H9 (cell line): ENCODE data around the gene PRSS1. TPM values are rescaled to one million over a fixed set of nuclear protein-coding genes. Genes with fewer than 3 reads are reported as not detected.
A peak's percentile ranks its signal among the peaks of the same experiment; 100 is the strongest.

Experiments
- DNase-seq: peaks from one replicate; pipeline ENCODE4 v3.0.0-alpha.2; 2017
- H2AFZ ChIP-seq: one replicate; pipeline ENCODE4 v1.6.1; 2013; ENCODE audit warnings: mild to moderate bottlenecking, low read length, control low read depth, moderate library complexity
- H2AK5ac ChIP-seq: 2 replicates; pipeline ENCODE4 v1.6.1; 2013; ENCODE audit warnings: low read length, control low read depth, mixed read lengths; ENCODE audit not compliant: insufficient read length
- H2BK120ac ChIP-seq: one replicate; pipeline ENCODE4 v1.6.1; 2013; ENCODE audit warnings: low read depth, mild to moderate bottlenecking, low read length, control low read depth, inconsistent platforms; ENCODE audit not compliant: poor library complexity, severe bottlenecking
- H2BK12ac ChIP-seq: 2 replicates; pipeline ENCODE4 v1.6.1; 2013; ENCODE audit warnings: low read length, control low read depth, mixed read lengths, low read depth; ENCODE audit not compliant: insufficient read length
- H2BK15ac ChIP-seq: 2 replicates; pipeline ENCODE4 v1.6.1; 2013; ENCODE audit warnings: low read depth, low read length, control low read depth
- H2BK20ac ChIP-seq: one replicate; pipeline ENCODE4 v1.6.1; 2013; ENCODE audit warnings: low read depth, mild to moderate bottlenecking, low read length, control low read depth, inconsistent platforms; ENCODE audit not compliant: poor library complexity, severe bottlenecking
- H2BK5ac ChIP-seq: 2 replicates; pipeline ENCODE4 v1.6.1; 2013; ENCODE audit warnings: low read length, control low read depth, mixed read lengths; ENCODE audit not compliant: insufficient read length
- H3K14ac ChIP-seq: 2 replicates; pipeline ENCODE4 v1.6.1; 2013; ENCODE audit warnings: low read length, control low read depth; ENCODE audit not compliant: insufficient read depth
- H3K18ac ChIP-seq: 2 replicates; pipeline ENCODE4 v1.6.1; 2013; ENCODE audit warnings: low read depth, mild to moderate bottlenecking, mixed read lengths, low read length, control low read depth; ENCODE audit not compliant: insufficient read length
- H3K23ac ChIP-seq: 2 replicates; pipeline ENCODE4 v1.6.1; 2013; ENCODE audit warnings: low read length, control low read depth, mixed read lengths, low read depth; ENCODE audit not compliant: insufficient read length
- H3K23me2 ChIP-seq: 2 replicates; pipeline ENCODE4 v1.6.1; 2013; ENCODE audit warnings: low read depth, mild to moderate bottlenecking, mixed read lengths, low read length, control low read depth; ENCODE audit not compliant: insufficient read length, poor library complexity, severe bottlenecking
- H3K27ac ChIP-seq: 2 replicates; pipeline ENCODE4 v1.5.1; 2013; ENCODE audit warnings: low read length, control low read depth, mixed read lengths, low read depth; ENCODE audit not compliant: insufficient read length
- H3K27me3 ChIP-seq: 2 replicates; pipeline ENCODE4 v1.6.1; 2013; ENCODE audit warnings: low read length, control low read depth, inconsistent platforms; ENCODE audit not compliant: insufficient read depth
- H3K4ac ChIP-seq: 2 replicates; pipeline ENCODE4 v1.6.1; 2013; ENCODE audit warnings: low read depth, mild to moderate bottlenecking, control low read depth, inconsistent platforms, low read length, moderate library complexity
- H3K4me1 ChIP-seq: 2 replicates; pipeline ENCODE4 v1.6.1; 2013; ENCODE audit warnings: low read length, control low read depth, inconsistent platforms; ENCODE audit not compliant: insufficient read depth
- H3K4me2 ChIP-seq: 2 replicates; pipeline ENCODE4 v1.6.1; 2013; ENCODE audit warnings: low read length, control low read depth, mixed read lengths; ENCODE audit not compliant: insufficient read length, insufficient read depth
- H3K56ac ChIP-seq: 2 replicates; pipeline ENCODE4 v1.6.1; 2013; ENCODE audit warnings: low read depth, mild to moderate bottlenecking, mixed read lengths, low read length, control low read depth; ENCODE audit not compliant: insufficient read length
- H3K79me1 ChIP-seq: 2 replicates; pipeline ENCODE4 v1.6.1; 2013; ENCODE audit warnings: low read depth, mild to moderate bottlenecking, moderate library complexity, low read length, control low read depth, inconsistent platforms; ENCODE audit not compliant: insufficient read depth, poor library complexity, severe bottlenecking
- H3K79me2 ChIP-seq: 2 replicates; pipeline ENCODE4 v1.6.1; 2013; ENCODE audit warnings: low read length, control low read depth, inconsistent platforms; ENCODE audit not compliant: insufficient read depth
- H3K9ac ChIP-seq: 2 replicates; pipeline ENCODE4 v1.6.1; 2013; ENCODE audit warnings: low read length, control low read depth, mixed read lengths; ENCODE audit not compliant: insufficient read length; ENCODE audit errors: extremely low read depth
- H3K9me3 ChIP-seq: one replicate; pipeline ENCODE4 v1.6.1; 2013; ENCODE audit warnings: low read depth, low read length, inconsistent platforms; ENCODE audit not compliant: control insufficient read depth
- H3T11ph ChIP-seq: one replicate; pipeline ENCODE4 v1.6.1; 2013; ENCODE audit warnings: mild to moderate bottlenecking, low read length, control low read depth, inconsistent platforms
- H4K20me1 ChIP-seq: one replicate; pipeline ENCODE4 v1.6.1; 2013; ENCODE audit not compliant: control insufficient read depth, insufficient read length, insufficient read depth
- H4K5ac ChIP-seq: 2 replicates; pipeline ENCODE4 v1.6.1; 2013; ENCODE audit warnings: low read depth, mild to moderate bottlenecking, mixed read lengths, low read length, control low read depth; ENCODE audit not compliant: insufficient read length
- H4K8ac ChIP-seq: replicated peaks from 2 replicates; pipeline ENCODE4 v1.6.1; 2013; ENCODE audit warnings: low read length, control low read depth, mixed read lengths, low read depth; ENCODE audit not compliant: insufficient read length
- H4K91ac ChIP-seq: 2 replicates; pipeline ENCODE4 v1.6.1; 2013; ENCODE audit warnings: low read depth, mild to moderate bottlenecking, moderate library complexity, mixed read lengths, low read length, control low read depth; ENCODE audit not compliant: insufficient read length
- H3K27ac Mint-ChIP-seq, 3 experiments: 2 replicates in 2 of 3; 3 replicates in 1 of 3; pipeline ENCODE4 v1.8.0; 2020 to 2021; ENCODE audit warnings: mixed read lengths in 3 of 3, mild to moderate bottlenecking in 1 of 3, moderate library complexity in 1 of 3
- H3K27me3 Mint-ChIP-seq: 2 replicates; pipeline ENCODE4 v1.8.0; 2021; ENCODE audit warnings: low read depth, mild to moderate bottlenecking, moderate library complexity, mixed read lengths
- H3K36me3 Mint-ChIP-seq, 3 experiments: 2 replicates in 2 of 3; 3 replicates in 1 of 3; pipeline ENCODE4 v1.8.0; 2020 to 2021; ENCODE audit warnings: low read depth in 3 of 3, mixed read lengths in 3 of 3; ENCODE audit not compliant: insufficient read depth in 1 of 3
- H3K4me1 Mint-ChIP-seq, 2 experiments: 2 replicates each; pipeline ENCODE4 v1.8.0; 2020; ENCODE audit warnings: mixed read lengths in 2 of 2
- H3K4me3 Mint-ChIP-seq, 2 experiments: 2 replicates in 1 of 2; 3 replicates in 1 of 2; pipeline ENCODE4 v1.8.0; 2020 to 2021; ENCODE audit warnings: mild to moderate bottlenecking in 2 of 2, mixed read lengths in 2 of 2, moderate library complexity in 1 of 2
- H3K9me3 Mint-ChIP-seq, 2 experiments: 2 replicates in 1 of 2; 3 replicates in 1 of 2; pipeline ENCODE4 v1.8.0; 2020; ENCODE audit warnings: mild to moderate bottlenecking in 2 of 2, mixed read lengths in 2 of 2, moderate library complexity in 1 of 2
- CTCF ChIP-seq: fragments of 200-600 bp; sonication (generic); conservative IDR thresholded peaks from 3 replicates; pipeline ENCODE4 v1.8.0; 2021; ENCODE audit warnings: antibody characterized with exemption, mild to moderate bottlenecking
- WGBS: extraction: QIAGEN DNeasy Blood & Tissue Kit; methylation state at CpG from one replicate; pipeline ENCODE4 v1.1.7; 2013; ENCODE audit warnings: missing lambda C conversion rate, low lambda C conversion rate, mixed read lengths; ENCODE audit not compliant: insufficient read length; ENCODE audit errors: extremely low coverage; 5-methylcytosine and 5-hydroxymethylcytosine counted together
- total RNA-seq: library from RNA; stranded (reverse); gene quantifications from 2 replicates; pipeline ENCODE4 v1.2.1, GENCODE V29; 2021

PRSS1 gene
- total RNA-seq, 1 experiment from 2014 or later: not detected

- H3K27me3 ChIP-seq: no peaks in the 10 kb centered on the region
- no peaks in the 10 kb centered on the region for H3K9me3 ChIP-seq
- no peaks in the 10 kb centered on the region for H3K79me1 ChIP-seq
- Mint-ChIP-seq H3K36me3 (no peaks in the 10 kb centered on the region; a peak in 1 of 7 replicates), H3K27me3 (peaks cover 15% of the 10 kb centered on the region), H3K4me1 (peaks cover 5 to 11% of the 10 kb centered on the region in 2 experiments), H3K27ac (peak overlapping the region in 1 of 3 experiments; percentile 69; a peak in 3 of 7 replicates), H3K4me3 (peak overlapping the region; percentile 59 to 71), H3K9me3 (no peaks in the 10 kb centered on the region)
- H3K4ac ChIP-seq: no peak overlapping the region
- H3K79me2 ChIP-seq: no peaks in the 10 kb centered on the region
- H4K5ac ChIP-seq: no peak overlapping the region
- no peak overlapping the region for H2BK5ac ChIP-seq
- peak; percentile 90 for DNase-seq
- H3K23me2 ChIP-seq: no peaks in the 10 kb centered on the region
- H2AK5ac ChIP-seq: no peak overlapping the region
- no peak overlapping the region for H3K14ac ChIP-seq
- H3T11ph ChIP-seq: no peak overlapping the region
- H2BK120ac ChIP-seq: no peak overlapping the region
- TF ChIP-seq CTCF: peak; percentile 93
- no peak overlapping the region for H3K23ac ChIP-seq
- H2BK12ac ChIP-seq: no peak overlapping the region
- H3K4me2 ChIP-seq: peak overlapping the region; percentile 51
- H3K4me1 ChIP-seq: no peaks in the 10 kb centered on the region
- H2BK15ac ChIP-seq: no peak overlapping the region
- H3K18ac ChIP-seq: no peak overlapping the region
- no peak overlapping the region for H4K91ac ChIP-seq
- H2BK20ac ChIP-seq: no peak overlapping the region
- no peak overlapping the region for H3K9ac ChIP-seq
- no peaks in the 10 kb centered on the region for H4K20me1 ChIP-seq
- H2AFZ ChIP-seq: no peak overlapping the region
- WGBS: no CpG with 5 or more reads among the region's 32 CpGs
- H4K8ac ChIP-seq: no peak overlapping the region
- H3K27ac ChIP-seq: no peak overlapping the region
- H3K56ac ChIP-seq: no peak overlapping the region
Measured at GRCh38 chr7:142782922-142783900, 33.9 kb downstream of the PRSS1 start.
